HEK293 (cell line): Measurements from ENCODE around the gene WDSUB1.

ENCODE experiments used
- CTCF ChIA-PET: fragments of 350-600 bp; formaldehyde crosslinking; extraction: SDS; loops from one replicate; lab custom pipeline; 2021; ENCODE audit warnings: antibody characterized with exemption; lab: Yijun Ruan, JAX
- POLR2A ChIA-PET: fragments of 300-600 bp; formaldehyde crosslinking; extraction: SDS; loops from one replicate; lab custom pipeline; 2020; ENCODE audit warnings: antibody characterized with exemption, inconsistent platforms; lab: Yijun Ruan, JAX
- H3K27ac ChIP-seq: fragments of 200-500 bp; sonication (Bioruptor generic); 2 replicates; pipeline ENCODE4 v1.5.1; 2014; ENCODE audit warnings: low read depth, low read length, control low read depth, inconsistent platforms; ENCODE audit errors: extremely low read depth
- H3K36me3 ChIP-seq, 2 experiments: fragments of 200-500 bp in 1 of 2; sonication (Bioruptor generic) in 1 of 2; 1 replicate in 1 of 2; 2 replicates in 1 of 2; pipeline ENCODE4 v1.5.1; 2014 to 2017; ENCODE audit warnings: inconsistent platforms in 2 of 2, low read length in 2 of 2; ENCODE audit not compliant: control insufficient read depth in 2 of 2, insufficient read depth in 1 of 2
- H3K4me1 ChIP-seq: fragments of 200-500 bp; sonication (Bioruptor generic); 2 replicates; pipeline ENCODE4 v1.5.1; 2014; ENCODE audit warnings: mild to moderate bottlenecking, low read length, inconsistent platforms; ENCODE audit not compliant: control insufficient read depth, insufficient read depth
- H3K4me3 ChIP-seq: 2 replicates; pipeline ENCODE4 v1.5.1; 2011; ENCODE audit warnings: low read depth, mild to moderate bottlenecking, control low read depth, low read length, moderate library complexity
- H3K9me3 ChIP-seq: fragments of 200-500 bp; sonication (Bioruptor generic); 2 replicates; pipeline ENCODE4 v1.5.1; 2014; ENCODE audit warnings: low read depth, low read length, inconsistent platforms; ENCODE audit not compliant: control insufficient read depth, insufficient read depth
- GFI1B ChIP-seq: fragments of 450-650 bp; formaldehyde crosslinking; IDR thresholded peaks from 2 replicates; pipeline ENCODE4 v1.5.1; 2016; ENCODE audit warnings: missing biosample characterization, missing genetic modification characterization
- MEIS1 ChIP-seq: sonication (generic); formaldehyde crosslinking; IDR thresholded peaks from 2 replicates; pipeline ENCODE4 v1.8.1; 2022; ENCODE audit warnings: missing genetic modification reagents, mild to moderate bottlenecking, borderline replicate concordance
- PBX3 ChIP-seq: sonication (generic); formaldehyde crosslinking; IDR thresholded peaks from 2 replicates; pipeline ENCODE4 v1.8.1; 2022; ENCODE audit warnings: mild to moderate bottlenecking, moderate library complexity, missing genetic modification reagents
- PRDM6 ChIP-seq: fragments of 450-650 bp; formaldehyde crosslinking; IDR thresholded peaks from 2 replicates; pipeline ENCODE4 v1.5.1; 2017; ENCODE audit warnings: missing biosample characterization, missing genetic modification characterization
- SALL2 ChIP-seq: fragments of 450-650 bp; formaldehyde crosslinking; IDR thresholded peaks from 2 replicates; pipeline ENCODE4 v1.5.0; 2017; ENCODE audit warnings: missing biosample characterization, mild to moderate bottlenecking, missing genetic modification characterization, borderline replicate concordance
- SP3 ChIP-seq: fragments of 450-650 bp; formaldehyde crosslinking; IDR thresholded peaks from 2 replicates; pipeline ENCODE4 v1.5.1; 2016; ENCODE audit warnings: missing biosample characterization, missing genetic modification characterization
- ZBTB20 ChIP-seq: fragments of 450-650 bp; formaldehyde crosslinking; IDR thresholded peaks from 2 replicates; pipeline ENCODE4 v1.5.1; 2016; ENCODE audit warnings: missing biosample characterization, missing genetic modification characterization
- ZBTB8A ChIP-seq: fragments of 450-650 bp; formaldehyde crosslinking; IDR thresholded peaks from 2 replicates; pipeline ENCODE4 v1.5.1; 2016; ENCODE audit warnings: missing biosample characterization, missing genetic modification characterization
- ZFP37 ChIP-seq: fragments of 450-650 bp; formaldehyde crosslinking; IDR thresholded peaks from 2 replicates; pipeline ENCODE4 v1.5.1; 2016; ENCODE audit warnings: missing biosample characterization, missing genetic modification characterization
- ZNF133 ChIP-seq: fragments of 450-650 bp; formaldehyde crosslinking; IDR thresholded peaks from 2 replicates; pipeline ENCODE4 v1.5.1; 2016; ENCODE audit warnings: missing biosample characterization, missing genetic modification characterization
- ZNF184 ChIP-seq: fragments of 450-650 bp; IDR thresholded peaks from 2 replicates; pipeline ENCODE4 v1.5.1; 2018; ENCODE audit warnings: missing biosample characterization, mild to moderate bottlenecking, missing genetic modification characterization
- ZNF239 ChIP-seq: fragments of 450-650 bp; formaldehyde crosslinking; IDR thresholded peaks from 2 replicates; pipeline ENCODE4 v1.5.1; 2016; ENCODE audit warnings: missing biosample characterization, missing genetic modification characterization
- ZNF341 ChIP-seq: fragments of 450-650 bp; formaldehyde crosslinking; IDR thresholded peaks from 2 replicates; pipeline ENCODE4; 2016; ENCODE audit warnings: low read depth, missing biosample characterization, missing genetic modification characterization
- ZNF366 ChIP-seq: fragments of 450-650 bp; formaldehyde crosslinking; conservative IDR thresholded peaks from 2 replicates; pipeline ENCODE4 v1.5.1; 2016; ENCODE audit warnings: missing biosample characterization, missing genetic modification characterization
- ZNF416 ChIP-seq: fragments of 450-650 bp; formaldehyde crosslinking; IDR thresholded peaks from 2 replicates; pipeline ENCODE4 v1.5.1; 2016; ENCODE audit warnings: missing biosample characterization, missing genetic modification characterization
- ZNF48 ChIP-seq: fragments of 450-650 bp; formaldehyde crosslinking; IDR thresholded peaks from 2 replicates; pipeline ENCODE4 v1.5.1; 2016; ENCODE audit warnings: missing biosample characterization, missing genetic modification characterization
- ZNF529 ChIP-seq: fragments of 450-650 bp; formaldehyde crosslinking; IDR thresholded peaks from 2 replicates; pipeline ENCODE4 v1.5.1; 2017; ENCODE audit warnings: missing genetic modification characterization, missing biosample characterization; ENCODE audit not compliant: insufficient replicate concordance
- ZNF645 ChIP-seq: fragments of 450-650 bp; formaldehyde crosslinking; IDR thresholded peaks from 2 replicates; pipeline ENCODE4; 2016; ENCODE audit warnings: missing biosample characterization, missing genetic modification characterization
- ZNF660 ChIP-seq: fragments of 450-650 bp; IDR thresholded peaks from 2 replicates; pipeline ENCODE4 v1.5.1; 2018; ENCODE audit warnings: missing biosample characterization, mild to moderate bottlenecking, missing genetic modification characterization
- ZNF791 ChIP-seq: fragments of 450-650 bp; formaldehyde crosslinking; IDR thresholded peaks from 2 replicates; pipeline ENCODE4 v1.5.1; 2016; ENCODE audit warnings: missing biosample characterization, missing genetic modification characterization
- ZXDB ChIP-seq: fragments of 450-650 bp; formaldehyde crosslinking; IDR thresholded peaks from 2 replicates; pipeline ENCODE4 v1.5.1; 2016; ENCODE audit warnings: missing biosample characterization, missing genetic modification characterization
- TF ChIP-seq, protein P1 (sequence below): fragments of 450-650 bp; formaldehyde crosslinking; IDR thresholded peaks from 2 replicates; pipeline ENCODE4 v1.5.1; 2016; ENCODE audit warnings: missing biosample characterization, missing genetic modification characterization

Gene WDSUB1

GRCh38 chr2:159272156-159272555 is 14.3 kb downstream of the WDSUB1 start:
- Histone ChIP-seq H3K9me3 (no peaks in the 10 kb centered on the region), H3K36me3 (peaks cover 0 to 12% of the 10 kb centered on the region in 2 experiments; a peak in 2 of 3 replicates), H3K27ac (no peak overlapping the region), H3K4me1 (no peaks in the 10 kb centered on the region; the same call in none of the 2 replicates), H3K4me3 (no peak overlapping the region)
- ChIA-PET POLR2A (interaction anchor here (0.7 to 1.3 kb wide), 3 partner anchors 12 to 30 kb away, joined by 3 read pairs; partner anchors contain the start of gene WDSUB1), CTCF (interaction anchor here (1.0 kb wide), 1 partner anchor 318 kb away, joined by 3 read pairs; no protein-coding TSS in a partner anchor)
- no peak for TF ChIP-seq ZBTB8A (tag by site-specific recombination)

- no peaks in the 10 kb centered on the region for H3K9me3 ChIP-seq
- peaks cover 0 to 12% of the 10 kb centered on the region in 2 experiments; a peak in 2 of 3 replicates for H3K36me3 ChIP-seq
- TF ChIP-seq PBX3 (CRISPR knock-in tag) (no peak), ZNF133 (tag by site-specific recombination) (no peak), ZNF529 (no peak), ZNF366 (no peak), ZNF416 (tag by site-specific recombination) (no peak), ZNF791 (tag by site-specific recombination) (no peak), SP3 (no peak)
- TF ChIP-seq, protein P1, sequence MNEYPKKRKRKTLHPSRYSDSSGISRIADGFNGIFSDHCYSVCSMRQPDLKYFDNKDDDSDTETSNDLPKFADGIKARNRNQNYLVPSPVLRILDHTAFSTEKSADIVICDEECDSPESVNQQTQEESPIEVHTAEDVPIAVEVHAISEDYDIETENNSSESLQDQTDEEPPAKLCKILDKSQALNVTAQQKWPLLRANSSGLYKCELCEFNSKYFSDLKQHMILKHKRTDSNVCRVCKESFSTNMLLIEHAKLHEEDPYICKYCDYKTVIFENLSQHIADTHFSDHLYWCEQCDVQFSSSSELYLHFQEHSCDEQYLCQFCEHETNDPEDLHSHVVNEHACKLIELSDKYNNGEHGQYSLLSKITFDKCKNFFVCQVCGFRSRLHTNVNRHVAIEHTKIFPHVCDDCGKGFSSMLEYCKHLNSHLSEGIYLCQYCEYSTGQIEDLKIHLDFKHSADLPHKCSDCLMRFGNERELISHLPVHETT (tag by site-specific recombination) = no peak
- CTCF ChIA-PET = interaction anchor here (0.5 kb wide), 1 partner anchor 16 kb away, joined by 3 read pairs; no protein-coding TSS in a partner anchor
- H3K27ac ChIP-seq = no peak overlapping the region
- no peak overlapping the region for H3K4me3 ChIP-seq
- no peaks in the 10 kb centered on the region; the same call in none of the 2 replicates for H3K4me1 ChIP-seq
- POLR2A ChIA-PET = interaction anchor here (1.3 kb wide), 1 partner anchor 16 kb away, joined by 3 read pairs; the partner anchor contains the start of gene WDSUB1
Measured at GRCh38 chr2:159270744-159271379, 15.6 kb downstream of the WDSUB1 start.

DNA sequence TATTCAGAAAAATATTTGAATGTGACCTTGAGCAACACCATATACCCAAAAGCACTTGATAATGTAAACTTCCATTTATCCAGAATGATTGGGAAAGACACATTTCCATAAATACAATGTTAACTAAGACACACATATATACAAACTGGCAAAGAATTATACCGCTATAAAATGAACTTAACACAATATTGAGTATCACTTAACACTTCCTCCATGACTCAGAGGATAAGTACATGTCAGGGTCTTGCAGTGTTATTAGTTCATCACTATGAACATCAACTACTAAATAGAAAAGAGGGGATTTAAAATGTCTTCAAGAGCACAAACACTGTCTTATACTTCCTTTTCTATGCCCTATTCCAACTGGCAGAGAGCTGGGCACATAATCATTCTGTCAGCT is 18.6 kb downstream of the WDSUB1 start:
- CTCF ChIA-PET = no interaction called here
- Histone ChIP-seq H3K4me3 (no peak overlapping the region), H3K27ac (no peak overlapping the region), H3K9me3 (no peaks in the 10 kb centered on the region), H3K36me3 (peaks cover 0 to 8% of the 10 kb centered on the region in 2 experiments; a peak in 2 of 3 replicates)
- no peak for TF ChIP-seq ZNF645
- TF ChIP-seq ZXDB (tag by site-specific recombination) = no peak
- no peak for TF ChIP-seq ZFP37 (tag by site-specific recombination)
- TF ChIP-seq GFI1B (tag by site-specific recombination) = no peak
- TF ChIP-seq, all 188 proteins: peak for 0
- POLR2A ChIA-PET = no interaction called here
- no peaks in the 10 kb centered on the region; the same call in none of the 2 replicates for H3K4me1 ChIP-seq

GRCh38 chr2:159266554-159266953 is 19.9 kb downstream of the WDSUB1 start:
- Histone ChIP-seq H3K36me3 (peaks cover 0 to 8% of the 10 kb centered on the region in 2 experiments; a peak in 2 of 3 replicates), H3K9me3 (no peaks in the 10 kb centered on the region), H3K27ac (no peak overlapping the region), H3K4me1 (no peaks in the 10 kb centered on the region), H3K4me3 (no peak overlapping the region)
- ChIA-PET POLR2A (no interaction called here), CTCF (no interaction called here)
- no peak for TF ChIP-seq MEIS1 (CRISPR knock-in tag)
- no peak for TF ChIP-seq ZBTB20 (tag by site-specific recombination)
- TF ChIP-seq ZNF184 (tag by site-specific recombination) = no peak
- TF ChIP-seq ZNF660 (tag by site-specific recombination) = no peak
- TF ChIP-seq ZNF341 = no peak
- TF ChIP-seq PRDM6 = no peak
- TF ChIP-seq SALL2 (tag by site-specific recombination) = no peak
- TF ChIP-seq ZNF239 (tag by site-specific recombination) = no peak
- no peak for TF ChIP-seq ZNF48 (tag by site-specific recombination)
